Liver (tissue), 9 donors: ENCODE data around the gene PTCD2. TPM values are rescaled to one million over a fixed set of nuclear protein-coding genes. Genes with fewer than 3 reads are reported as not detected.

Experiments
- DNase-seq: peaks from one replicate; pipeline ENCODE4 v3.0.0-alpha.2; 2017; ENCODE audit warnings: low spot score
- H3K27ac ChIP-seq, 2 donors: one replicate each; pipeline ENCODE4 v1.7.0; 2013; ENCODE audit warnings: inconsistent platforms in 2 of 2, low read length in 2 of 2, control low read depth in 1 of 2, low read depth in 1 of 2, mild to moderate bottlenecking in 1 of 2
- H3K27me3 ChIP-seq, 4 donors: one replicate each; pipeline versions ENCODE4 v1.6.1 to v1.7.0; 2013; ENCODE audit warnings: low read length in 3 of 4, inconsistent platforms in 1 of 4, mild to moderate bottlenecking in 1 of 4, moderate library complexity in 1 of 4; ENCODE audit not compliant: control insufficient read depth in 4 of 4, insufficient read depth in 4 of 4
- H3K36me3 ChIP-seq, 4 donors: one replicate each; pipeline versions ENCODE4 v1.6.1 to v1.7.0; 2013; ENCODE audit warnings: low read length in 3 of 4, mild to moderate bottlenecking in 3 of 4, low read depth in 1 of 4, moderate library complexity in 1 of 4; ENCODE audit not compliant: control insufficient read depth in 4 of 4, insufficient read depth in 3 of 4
- H3K4me1 ChIP-seq, 4 donors: one replicate each; pipeline versions ENCODE4 v1.6.1 to v1.7.0; 2013; ENCODE audit warnings: low read length in 3 of 4, mild to moderate bottlenecking in 3 of 4, moderate library complexity in 1 of 4; ENCODE audit not compliant: control insufficient read depth in 4 of 4, insufficient read depth in 4 of 4
- H3K4me3 ChIP-seq, 3 donors: one replicate each; pipeline versions ENCODE4 v1.6.1 to v1.7.0; 2013; ENCODE audit warnings: low read length in 3 of 3, control low read depth in 1 of 3, low read depth in 1 of 3, mild to moderate bottlenecking in 1 of 3
- H3K9ac ChIP-seq, 2 donors: one replicate each; pipeline ENCODE4 v1.7.0; 2013; ENCODE audit warnings: low read length in 2 of 2, mild to moderate bottlenecking in 2 of 2, moderate library complexity in 2 of 2, control low read depth in 1 of 2, low read depth in 1 of 2
- H3K9me3 ChIP-seq, 4 donors: one replicate each; pipeline versions ENCODE4 v1.6.1 to v1.7.0; 2013; ENCODE audit warnings: low read length in 3 of 4; ENCODE audit not compliant: control insufficient read depth in 4 of 4
- EGR1 ChIP-seq, 2 donors: IDR thresholded peaks; 2 replicates each; pipeline ENCODE4 v1.6.1; 2016 to 2018; ENCODE audit warnings: antibody characterized with exemption in 2 of 2, low read depth in 2 of 2
- FOXA1 ChIP-seq: IDR thresholded peaks from 2 replicates; pipeline ENCODE4 v1.6.1; 2016; ENCODE audit warnings: antibody characterized with exemption
- FOXA2 ChIP-seq: IDR thresholded peaks from 2 replicates; pipeline ENCODE4 v1.6.1; 2016; ENCODE audit warnings: antibody characterized with exemption
- GABPA ChIP-seq, 2 donors: IDR thresholded peaks in 1 of 2; conservative IDR thresholded peaks in 1 of 2; 2 replicates each; pipeline ENCODE4 v1.6.1; 2016; ENCODE audit warnings: antibody characterized with exemption in 2 of 2, mild to moderate bottlenecking in 1 of 2, moderate library complexity in 1 of 2
- HNF4A ChIP-seq, 2 donors: conservative IDR thresholded peaks; 2 replicates each; pipeline ENCODE4 v1.6.1; 2016; ENCODE audit warnings: antibody characterized with exemption in 2 of 2, mild to moderate bottlenecking in 2 of 2
- HNF4G ChIP-seq: IDR thresholded peaks from 2 replicates; pipeline ENCODE4 v1.6.1; 2016; ENCODE audit warnings: antibody characterized with exemption
- MAX ChIP-seq: IDR thresholded peaks from 2 replicates; pipeline ENCODE4 v1.6.1; 2016; ENCODE audit warnings: antibody characterized with exemption
- NR2F2 ChIP-seq: IDR thresholded peaks from 2 replicates; pipeline ENCODE4 v1.6.1; 2016; ENCODE audit warnings: antibody characterized with exemption
- RAD21 ChIP-seq, 2 donors: IDR thresholded peaks; 2 replicates each; pipeline ENCODE4 v1.6.1; 2016; ENCODE audit warnings: antibody characterized with exemption in 2 of 2, mild to moderate bottlenecking in 2 of 2
- RXRA ChIP-seq, 2 donors: IDR thresholded peaks; 2 replicates each; pipeline ENCODE4 v1.6.1; 2017 to 2018; ENCODE audit warnings: antibody characterized with exemption in 2 of 2, mild to moderate bottlenecking in 1 of 2
- SP1 ChIP-seq: IDR thresholded peaks from 2 replicates; pipeline ENCODE4 v1.6.1; 2018; ENCODE audit warnings: antibody characterized with exemption, mild to moderate bottlenecking
- YY1 ChIP-seq: IDR thresholded peaks from 2 replicates; pipeline ENCODE4 v1.6.1; 2016; ENCODE audit warnings: antibody characterized with exemption, mild to moderate bottlenecking
- WGBS: extraction: QIAGEN DNeasy Blood & Tissue Kit; methylation state at CpG from one replicate; pipeline ENCODE4 v1.1.7; 2013; 5-methylcytosine and 5-hydroxymethylcytosine counted together
- polyA plus RNA-seq, 2 donors: library from polyadenylated mRNA; stranded (reverse) in 1 of 2; unstranded in 1 of 2; fragments of 200-250 nt in 1 of 2; fragments of >200 nt in 1 of 2; fragmentation: Nextera tagmentation in 1 of 2; extraction: Ambion mirVana in 1 of 2; gene quantifications; one replicate each; pipeline versions ENCODE4 v1.2.1 to v1.2.3, GENCODE V29; 2013 to 2015
- total RNA-seq, 2 donors: library from RNA; depleted of rRNA; stranded (reverse); fragments of >200 nt; gene quantifications; one replicate each; pipeline ENCODE4 v1.2.3, GENCODE V29; 2014
- TF ChIP-seq, protein P1 (sequence below): fragments of 150-350 bp; IDR thresholded peaks from 2 replicates; pipeline ENCODE4 v1.5.1; 2017; ENCODE audit warnings: improper control_type of control experiment, low read depth, low read length; ENCODE audit not compliant: missing input control
- TF ChIP-seq, protein P2 (sequence below): IDR thresholded peaks from 2 replicates; pipeline ENCODE4 v1.6.1; 2016; ENCODE audit warnings: antibody characterized with exemption
- TF ChIP-seq, protein P3 (sequence below): IDR thresholded peaks from 2 replicates; pipeline ENCODE4 v1.6.1; 2016; ENCODE audit warnings: antibody characterized with exemption
- donor health status: healthy.
- donor health status: healthy.
- donor health status: healthy.
- donor health status: healthy.
- donor health status: healthy.

Gene PTCD2
- total and polyA plus RNA-seq, 4 donors = 4.4 to 5.9 (median 5.2) TPM

DNA sequence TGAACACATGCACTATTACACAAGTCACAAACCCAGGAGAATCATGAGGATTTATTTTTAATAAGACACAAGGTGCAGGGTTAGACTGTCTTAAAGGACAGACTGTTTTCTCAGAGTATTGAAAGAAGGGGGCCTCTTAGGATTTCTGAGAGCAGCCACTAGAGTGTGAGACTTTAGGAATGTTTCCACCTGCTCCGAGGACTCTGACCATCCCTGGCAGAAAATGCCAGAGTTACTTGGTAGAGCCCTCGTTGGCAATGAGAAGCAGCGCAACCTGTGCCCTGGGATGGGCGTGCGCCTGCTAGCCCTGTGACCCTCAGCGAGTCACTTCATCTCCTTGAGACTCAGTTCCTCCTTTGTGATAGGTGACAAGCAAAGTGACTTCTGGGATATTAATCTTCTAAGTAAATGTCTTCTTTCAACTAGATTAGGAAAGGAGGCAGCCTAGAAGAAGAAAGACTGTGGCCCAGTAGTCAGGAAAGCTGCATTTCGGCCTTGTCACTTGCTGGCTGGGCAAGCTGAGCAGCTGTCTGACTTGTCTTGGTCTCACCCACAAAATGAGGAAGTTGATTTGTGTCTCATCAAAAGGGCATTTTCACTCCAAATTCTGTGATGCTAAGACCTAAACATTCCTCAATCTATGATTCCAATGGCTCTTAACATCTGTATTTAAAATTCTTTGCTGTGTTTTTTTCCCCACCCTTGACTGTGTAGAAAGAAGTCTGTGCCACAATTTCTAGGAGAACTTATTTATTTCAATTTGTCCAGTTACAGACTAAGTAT lies 60.5 kb downstream of the PTCD2 start:
- Histone ChIP-seq H3K4me1 (no peaks in the 10 kb centered on the region), H3K27ac (no peak overlapping the region), H3K36me3 (no peaks in the 10 kb centered on the region), H3K9me3 (no peaks in the 10 kb centered on the region), H3K4me3 (no peak overlapping the region), H3K9ac (no peak overlapping the region), H3K27me3 (no peaks in the 10 kb centered on the region)
- WGBS = 90% methylated on average over 7 of the region's 7 CpGs
- no peak for DNase-seq
- TF ChIP-seq, protein P1, sequence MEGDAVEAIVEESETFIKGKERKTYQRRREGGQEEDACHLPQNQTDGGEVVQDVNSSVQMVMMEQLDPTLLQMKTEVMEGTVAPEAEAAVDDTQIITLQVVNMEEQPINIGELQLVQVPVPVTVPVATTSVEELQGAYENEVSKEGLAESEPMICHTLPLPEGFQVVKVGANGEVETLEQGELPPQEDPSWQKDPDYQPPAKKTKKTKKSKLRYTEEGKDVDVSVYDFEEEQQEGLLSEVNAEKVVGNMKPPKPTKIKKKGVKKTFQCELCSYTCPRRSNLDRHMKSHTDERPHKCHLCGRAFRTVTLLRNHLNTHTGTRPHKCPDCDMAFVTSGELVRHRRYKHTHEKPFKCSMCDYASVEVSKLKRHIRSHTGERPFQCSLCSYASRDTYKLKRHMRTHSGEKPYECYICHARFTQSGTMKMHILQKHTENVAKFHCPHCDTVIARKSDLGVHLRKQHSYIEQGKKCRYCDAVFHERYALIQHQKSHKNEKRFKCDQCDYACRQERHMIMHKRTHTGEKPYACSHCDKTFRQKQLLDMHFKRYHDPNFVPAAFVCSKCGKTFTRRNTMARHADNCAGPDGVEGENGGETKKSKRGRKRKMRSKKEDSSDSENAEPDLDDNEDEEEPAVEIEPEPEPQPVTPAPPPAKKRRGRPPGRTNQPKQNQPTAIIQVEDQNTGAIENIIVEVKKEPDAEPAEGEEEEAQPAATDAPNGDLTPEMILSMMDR = no peak
- TF ChIP-seq MAX (no peak), HNF4A (conservative IDR thresholded peaks at IDR 0.05) (no peak), EGR1 (IDR thresholded peaks at IDR 0.05; ENCODE audit: low read depth in 2 of 2) (no peak), HNF4G (no peak), FOXA1 (no peak), RAD21 (IDR thresholded peaks at IDR 0.05) (no peak), GABPA (IDR thresholded peaks at IDR 0.05 in 1 of 2, conservative IDR thresholded peaks at IDR 0.05 in 1 of 2) (no peak), NR2F2 (no peak), FOXA2 (no peak), RXRA (IDR thresholded peaks at IDR 0.05) (no peak), SP1 (no peak)
- TF ChIP-seq, protein P2, sequence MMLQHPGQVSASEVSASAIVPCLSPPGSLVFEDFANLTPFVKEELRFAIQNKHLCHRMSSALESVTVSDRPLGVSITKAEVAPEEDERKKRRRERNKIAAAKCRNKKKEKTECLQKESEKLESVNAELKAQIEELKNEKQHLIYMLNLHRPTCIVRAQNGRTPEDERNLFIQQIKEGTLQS = no peak
- TF ChIP-seq, protein P3, sequence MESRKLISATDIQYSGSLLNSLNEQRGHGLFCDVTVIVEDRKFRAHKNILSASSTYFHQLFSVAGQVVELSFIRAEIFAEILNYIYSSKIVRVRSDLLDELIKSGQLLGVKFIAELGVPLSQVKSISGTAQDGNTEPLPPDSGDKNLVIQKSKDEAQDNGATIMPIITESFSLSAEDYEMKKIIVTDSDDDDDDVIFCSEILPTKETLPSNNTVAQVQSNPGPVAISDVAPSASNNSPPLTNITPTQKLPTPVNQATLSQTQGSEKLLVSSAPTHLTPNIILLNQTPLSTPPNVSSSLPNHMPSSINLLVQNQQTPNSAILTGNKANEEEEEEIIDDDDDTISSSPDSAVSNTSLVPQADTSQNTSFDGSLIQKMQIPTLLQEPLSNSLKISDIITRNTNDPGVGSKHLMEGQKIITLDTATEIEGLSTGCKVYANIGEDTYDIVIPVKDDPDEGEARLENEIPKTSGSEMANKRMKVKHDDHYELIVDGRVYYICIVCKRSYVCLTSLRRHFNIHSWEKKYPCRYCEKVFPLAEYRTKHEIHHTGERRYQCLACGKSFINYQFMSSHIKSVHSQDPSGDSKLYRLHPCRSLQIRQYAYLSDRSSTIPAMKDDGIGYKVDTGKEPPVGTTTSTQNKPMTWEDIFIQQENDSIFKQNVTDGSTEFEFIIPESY = no peak

GRCh38 chr5:72383280-72383679 lies 63.1 kb downstream of the PTCD2 start:
- no peak overlapping the region for H3K27ac ChIP-seq
- no peaks in the 10 kb centered on the region for H3K36me3 ChIP-seq
- H3K4me3 ChIP-seq = no peak overlapping the region
- no peaks in the 10 kb centered on the region for H3K4me1 ChIP-seq
- TF ChIP-seq YY1 = no peak
- TF ChIP-seq MAX = no peak
- TF ChIP-seq, protein P2 = no peak
- TF ChIP-seq HNF4G = no peak
- TF ChIP-seq RAD21 (IDR thresholded peaks at IDR 0.05) = no peak
- no peak for TF ChIP-seq GABPA (IDR thresholded peaks at IDR 0.05 in 1 of 2, conservative IDR thresholded peaks at IDR 0.05 in 1 of 2)
- no peak for TF ChIP-seq FOXA1
- no peak for TF ChIP-seq HNF4A (conservative IDR thresholded peaks at IDR 0.05)
- H3K9ac ChIP-seq = no peak overlapping the region
- no peaks in the 10 kb centered on the region for H3K27me3 ChIP-seq
- H3K9me3 ChIP-seq = no peaks in the 10 kb centered on the region
- DNase-seq = no peak
- 80% methylated on average over 7 of the region's 7 CpGs for WGBS
